Loucy (cell line): ENCODE results near the gene MAPT.

ENCODE experiments used
- H2AFZ ChIP-seq: fragments of 200-600 bp; sonication (generic); 2 replicates; pipeline ENCODE4 v1.6.0; 2016; ENCODE audit warnings: antibody characterized with exemption, mild to moderate bottlenecking, low read length, moderate library complexity
- H3F3A ChIP-seq: fragments of 200-600 bp; 2 replicates; pipeline ENCODE4 v1.6.0; 2016; ENCODE audit warnings: antibody characterized with exemption, low read depth, mild to moderate bottlenecking
- H3K27me3 ChIP-seq: fragments of 200-600 bp; sonication (generic); 2 replicates; pipeline ENCODE4 v1.6.1; 2014; ENCODE audit warnings: low read length, mild to moderate bottlenecking; ENCODE audit not compliant: insufficient read depth, poor library complexity, severe bottlenecking
- H3K36me3 ChIP-seq: fragments of 200-600 bp; sonication (generic); 2 replicates; pipeline ENCODE4 v1.6.1; 2016; ENCODE audit warnings: low read length; ENCODE audit not compliant: insufficient read depth
- H3K4me1 ChIP-seq: fragments of 200-600 bp; sonication (generic); 2 replicates; pipeline ENCODE4 v1.5.1; 2014; ENCODE audit warnings: low read length, mild to moderate bottlenecking; ENCODE audit not compliant: insufficient read depth, poor library complexity, severe bottlenecking
- H3K4me2 ChIP-seq: fragments of 200-600 bp; sonication (generic); 2 replicates; pipeline ENCODE4 v1.6.0; 2014; ENCODE audit warnings: antibody characterized with exemption, low read length, low read depth, mild to moderate bottlenecking; ENCODE audit not compliant: poor library complexity, severe bottlenecking
- H3K4me3 ChIP-seq: fragments of 200-600 bp; sonication (generic); 2 replicates; pipeline ENCODE4 v1.5.1; 2014; ENCODE audit warnings: low read length, mild to moderate bottlenecking, mixed read lengths; ENCODE audit not compliant: poor library complexity, severe bottlenecking
- H3K79me2 ChIP-seq: fragments of 200-600 bp; sonication (generic); 2 replicates; pipeline ENCODE4 v1.6.1; 2014; ENCODE audit warnings: low read length; ENCODE audit not compliant: insufficient read depth
- H3K9ac ChIP-seq: fragments of 200-600 bp; sonication (generic); 2 replicates; pipeline ENCODE4 v1.6.0; 2014; ENCODE audit warnings: mild to moderate bottlenecking, low read depth, low read length, moderate library complexity; ENCODE audit not compliant: poor library complexity, severe bottlenecking
- H3K9me2 ChIP-seq: fragments of 200-600 bp; sonication (generic); replicated peaks from 2 replicates; pipeline ENCODE4 v1.6.1; 2016; ENCODE audit warnings: low read depth, low read length, mixed read lengths
- H3K9me3 ChIP-seq: fragments of 200-600 bp; sonication (generic); 2 replicates; pipeline ENCODE4 v1.6.1; 2014; ENCODE audit warnings: mild to moderate bottlenecking, antibody characterized with exemption, low read length, low read depth; ENCODE audit not compliant: insufficient read depth
- H4K20me1 ChIP-seq: fragments of 200-600 bp; sonication (generic); 2 replicates; pipeline ENCODE4 v1.6.0; 2014; ENCODE audit warnings: antibody characterized with exemption, low read length, mild to moderate bottlenecking; ENCODE audit not compliant: insufficient read depth, poor library complexity, severe bottlenecking
- EZH2phosphoT487 ChIP-seq: fragments of 200-600 bp; IDR thresholded peaks from 2 replicates; pipeline ENCODE4 v1.6.1; 2018; ENCODE audit warnings: antibody characterized with exemption, mild to moderate bottlenecking, moderate library complexity, borderline replicate concordance
- TF ChIP-seq, protein P1 (sequence below): fragments of 200-600 bp; sonication (generic); conservative IDR thresholded peaks from 2 replicates; pipeline ENCODE4 v1.5.1; 2014; ENCODE audit warnings: mild to moderate bottlenecking, antibody characterized with exemption, low read length

The MAPT gene

DNA sequence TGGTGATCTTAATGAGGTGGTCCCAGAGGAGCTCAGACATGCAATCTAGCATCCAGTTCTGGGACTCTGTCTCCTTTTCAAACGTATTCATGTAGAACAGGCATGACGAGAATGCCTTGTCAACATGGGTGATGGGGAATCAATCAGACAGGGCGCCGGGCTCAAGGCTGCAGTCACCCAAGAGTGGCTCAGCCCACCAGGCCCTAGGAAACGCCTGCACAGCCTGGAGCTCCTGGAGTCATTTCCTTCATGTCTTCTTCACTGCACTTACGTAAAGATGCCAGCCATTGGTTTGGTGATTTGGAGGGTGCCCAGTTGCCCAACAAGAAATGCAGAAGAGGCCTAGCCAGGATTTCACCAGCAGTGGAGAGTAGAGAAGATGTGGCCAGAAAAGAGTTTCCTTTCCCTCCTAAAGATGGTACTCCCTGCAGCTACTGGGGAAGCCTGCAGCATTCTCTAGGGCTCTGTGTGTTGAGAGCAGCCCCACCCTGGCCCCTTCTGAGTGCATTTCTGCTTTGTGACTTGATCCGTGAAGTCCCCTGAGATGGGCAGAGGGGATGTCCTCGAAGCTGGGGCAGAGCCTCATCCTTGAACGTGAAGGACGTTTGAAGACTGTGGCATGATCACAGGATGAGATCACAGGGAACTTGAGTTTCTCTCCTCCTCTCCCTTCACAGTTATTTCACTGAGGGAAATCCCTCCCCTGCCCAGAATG is 80.7 kb downstream of the MAPT start:
- TF ChIP-seq EZH2phosphoT487, result no peak
- TF ChIP-seq, protein P1, sequence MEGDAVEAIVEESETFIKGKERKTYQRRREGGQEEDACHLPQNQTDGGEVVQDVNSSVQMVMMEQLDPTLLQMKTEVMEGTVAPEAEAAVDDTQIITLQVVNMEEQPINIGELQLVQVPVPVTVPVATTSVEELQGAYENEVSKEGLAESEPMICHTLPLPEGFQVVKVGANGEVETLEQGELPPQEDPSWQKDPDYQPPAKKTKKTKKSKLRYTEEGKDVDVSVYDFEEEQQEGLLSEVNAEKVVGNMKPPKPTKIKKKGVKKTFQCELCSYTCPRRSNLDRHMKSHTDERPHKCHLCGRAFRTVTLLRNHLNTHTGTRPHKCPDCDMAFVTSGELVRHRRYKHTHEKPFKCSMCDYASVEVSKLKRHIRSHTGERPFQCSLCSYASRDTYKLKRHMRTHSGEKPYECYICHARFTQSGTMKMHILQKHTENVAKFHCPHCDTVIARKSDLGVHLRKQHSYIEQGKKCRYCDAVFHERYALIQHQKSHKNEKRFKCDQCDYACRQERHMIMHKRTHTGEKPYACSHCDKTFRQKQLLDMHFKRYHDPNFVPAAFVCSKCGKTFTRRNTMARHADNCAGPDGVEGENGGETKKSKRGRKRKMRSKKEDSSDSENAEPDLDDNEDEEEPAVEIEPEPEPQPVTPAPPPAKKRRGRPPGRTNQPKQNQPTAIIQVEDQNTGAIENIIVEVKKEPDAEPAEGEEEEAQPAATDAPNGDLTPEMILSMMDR, result no peak
- Histone ChIP-seq H3K9me2 (no peaks in the 10 kb centered on the region), H3K9me3 (no peaks in the 10 kb centered on the region), H2AFZ (no peak overlapping the region), H3K4me3 (no peak overlapping the region), H3K4me1 (no peaks in the 10 kb centered on the region), H3K36me3 (no peaks in the 10 kb centered on the region), H3K27me3 (no peaks in the 10 kb centered on the region), H4K20me1 (no peaks in the 10 kb centered on the region), H3F3A (no peaks in the 10 kb centered on the region), H3K9ac (no peak overlapping the region), H3K4me2 (no peak overlapping the region), H3K79me2 (no peaks in the 10 kb centered on the region)

DNA sequence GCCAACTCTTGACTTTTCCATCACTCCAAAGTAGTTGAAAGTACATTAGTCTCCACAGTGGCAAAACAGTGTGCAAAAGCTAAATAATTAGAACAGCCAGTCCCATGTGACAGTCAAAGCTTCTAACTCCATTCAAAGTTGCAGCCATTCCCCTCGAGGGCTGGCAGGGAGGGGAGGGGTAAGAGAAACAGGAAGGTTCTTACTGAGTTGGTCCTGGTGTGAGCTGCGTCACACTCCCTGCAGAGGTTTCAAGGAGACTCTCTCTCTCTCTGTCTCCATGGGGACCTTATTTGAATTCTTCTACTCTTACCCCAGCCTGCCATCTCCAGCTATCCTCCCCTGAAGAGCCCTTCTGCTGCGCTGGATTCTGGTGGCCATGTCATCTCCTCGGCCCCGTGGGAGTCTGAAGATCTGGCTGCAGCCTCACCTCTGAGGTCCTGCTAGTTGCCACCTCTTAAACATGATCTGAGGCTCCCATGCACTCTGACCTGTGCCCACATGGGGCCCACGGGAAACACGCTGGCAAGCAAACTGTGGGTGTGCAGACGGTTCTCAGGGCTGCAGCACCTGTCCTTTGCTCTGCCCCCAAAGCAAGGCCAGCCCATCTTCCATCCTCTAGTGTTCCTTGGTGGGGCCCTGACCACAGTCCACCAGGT is 81.4 kb downstream of the MAPT start:
- no peak overlapping the region for H3K4me3 ChIP-seq
- no peak overlapping the region for H3K9ac ChIP-seq
- H3K4me2 ChIP-seq, result no peak overlapping the region
- no peaks in the 10 kb centered on the region for H3F3A ChIP-seq
- no peaks in the 10 kb centered on the region for H3K9me3 ChIP-seq
- H2AFZ ChIP-seq, result no peak overlapping the region
- no peaks in the 10 kb centered on the region for H3K9me2 ChIP-seq
- H3K36me3 ChIP-seq, result no peaks in the 10 kb centered on the region
- TF ChIP-seq, protein P1, result no peak
- no peak for TF ChIP-seq EZH2phosphoT487
- H3K4me1 ChIP-seq, result no peaks in the 10 kb centered on the region
- no peaks in the 10 kb centered on the region for H3K79me2 ChIP-seq
- H3K27me3 ChIP-seq, result no peaks in the 10 kb centered on the region
- H4K20me1 ChIP-seq, result no peaks in the 10 kb centered on the region

DNA sequence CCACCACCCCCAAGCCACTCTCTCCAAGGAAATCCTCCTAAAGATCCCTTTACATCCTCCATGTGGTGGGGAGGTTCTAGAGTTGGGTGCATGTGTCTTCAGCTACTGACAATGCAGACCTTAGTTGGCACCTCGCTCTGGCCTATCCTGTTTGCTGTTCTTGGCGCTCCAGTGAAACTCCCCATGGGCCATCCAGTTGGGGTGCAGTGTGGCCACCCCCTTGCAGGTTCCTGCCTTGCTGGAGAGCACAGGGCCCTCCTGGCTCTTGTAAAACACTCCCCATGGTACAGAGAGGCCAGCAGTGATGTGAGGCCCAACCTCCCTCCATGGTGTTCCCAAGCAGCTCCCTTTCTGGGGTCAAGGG is 82.0 kb downstream of the MAPT start:
- H3K9ac ChIP-seq, result no peak overlapping the region
- H3K4me3 ChIP-seq, result no peak overlapping the region
- no peaks in the 10 kb centered on the region for H3K9me3 ChIP-seq
- H3K9me2 ChIP-seq, result no peaks in the 10 kb centered on the region
- no peaks in the 10 kb centered on the region for H4K20me1 ChIP-seq
- no peak overlapping the region for H3K4me2 ChIP-seq
- no peak for TF ChIP-seq EZH2phosphoT487
- TF ChIP-seq, protein P1, result no peak
- no peaks in the 10 kb centered on the region for H3K79me2 ChIP-seq
- H3K27me3 ChIP-seq, result no peaks in the 10 kb centered on the region
- no peaks in the 10 kb centered on the region for H3K36me3 ChIP-seq
- H3K4me1 ChIP-seq, result no peaks in the 10 kb centered on the region
- H2AFZ ChIP-seq, result no peak overlapping the region
- H3F3A ChIP-seq, result no peaks in the 10 kb centered on the region
